Measurements from ENCODE around the gene TTC9C.

GRCh38 chr11:62682518-62682917 lies 45.8 kb upstream of the TTC9C start:
- TF ChIP-seq EP300 (IDR thresholded peaks at IDR 0.05) (no peak), CTCF (IDR thresholded peaks at IDR 0.05) (no peak)

All from suprapubic skin (tissue), 3 donors.